Thyroid gland (tissue), 4 donors: ENCODE results near the gene AIG1.

Experiments used
- POLR2A ChIP-seq, 2 donors: fragments of 450-650 bp; IDR thresholded peaks; one replicate each; pipeline ENCODE4 v1.6.1; 2017; ENCODE audit warnings: antibody characterized with exemption in 2 of 2, mild to moderate bottlenecking in 2 of 2, moderate library complexity in 1 of 2
- TF ChIP-seq, protein P1 (sequence below), 6 experiments: fragments of 200-600 bp in 3 of 6; fragments of 450-650 bp in 3 of 6; sonication (generic) in 3 of 6; IDR thresholded peaks; one replicate each; pipeline ENCODE4 v1.5.1; 2016 to 2019; ENCODE audit warnings: antibody characterized with exemption in 6 of 6, mild to moderate bottlenecking in 2 of 6, inconsistent platforms in 1 of 6, moderate library complexity in 1 of 6

- no peak for TF ChIP-seq POLR2A (IDR thresholded peaks at IDR 0.05)
- TF ChIP-seq, protein P1, sequence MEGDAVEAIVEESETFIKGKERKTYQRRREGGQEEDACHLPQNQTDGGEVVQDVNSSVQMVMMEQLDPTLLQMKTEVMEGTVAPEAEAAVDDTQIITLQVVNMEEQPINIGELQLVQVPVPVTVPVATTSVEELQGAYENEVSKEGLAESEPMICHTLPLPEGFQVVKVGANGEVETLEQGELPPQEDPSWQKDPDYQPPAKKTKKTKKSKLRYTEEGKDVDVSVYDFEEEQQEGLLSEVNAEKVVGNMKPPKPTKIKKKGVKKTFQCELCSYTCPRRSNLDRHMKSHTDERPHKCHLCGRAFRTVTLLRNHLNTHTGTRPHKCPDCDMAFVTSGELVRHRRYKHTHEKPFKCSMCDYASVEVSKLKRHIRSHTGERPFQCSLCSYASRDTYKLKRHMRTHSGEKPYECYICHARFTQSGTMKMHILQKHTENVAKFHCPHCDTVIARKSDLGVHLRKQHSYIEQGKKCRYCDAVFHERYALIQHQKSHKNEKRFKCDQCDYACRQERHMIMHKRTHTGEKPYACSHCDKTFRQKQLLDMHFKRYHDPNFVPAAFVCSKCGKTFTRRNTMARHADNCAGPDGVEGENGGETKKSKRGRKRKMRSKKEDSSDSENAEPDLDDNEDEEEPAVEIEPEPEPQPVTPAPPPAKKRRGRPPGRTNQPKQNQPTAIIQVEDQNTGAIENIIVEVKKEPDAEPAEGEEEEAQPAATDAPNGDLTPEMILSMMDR (IDR thresholded peaks at IDR 0.05), result no peak
Observed at GRCh38 chr6:143248359-143248758, 187.7 kb downstream of the AIG1 start.
